ENCODE results near the gene C11orf42.

GRCh38 chr11:6240781-6241180, 35.4 kb downstream of the C11orf42 start:
- TF ChIP-seq CTCF (IDR thresholded peaks at IDR 0.05) (no peak), EZH2 (IDR thresholded peaks at IDR 0.05; ENCODE audit: borderline replicate concordance, insufficient read depth, low read depth, low read length, poor library complexity, severe bottlenecking) (no peak)

Data from B cell (primary cell).